OCI-LY3 (cell line): ENCODE measurements around the gene LTBP3.

ENCODE experiments used
- CTCF ChIP-seq: fragments of 200-600, 300-600 bp; sonication (generic); IDR thresholded peaks from 2 replicates; pipeline ENCODE4 v1.5.1; 2014; ENCODE audit warnings: antibody characterized with exemption, low read length, low read depth
- EZH2phosphoT487 ChIP-seq: fragments of 200-600 bp; shearing (Covaris generic); IDR thresholded peaks from 2 replicates; pipeline ENCODE4 v1.6.1; 2018; ENCODE audit warnings: antibody characterized with exemption, mixed run types, low read depth

DNA sequence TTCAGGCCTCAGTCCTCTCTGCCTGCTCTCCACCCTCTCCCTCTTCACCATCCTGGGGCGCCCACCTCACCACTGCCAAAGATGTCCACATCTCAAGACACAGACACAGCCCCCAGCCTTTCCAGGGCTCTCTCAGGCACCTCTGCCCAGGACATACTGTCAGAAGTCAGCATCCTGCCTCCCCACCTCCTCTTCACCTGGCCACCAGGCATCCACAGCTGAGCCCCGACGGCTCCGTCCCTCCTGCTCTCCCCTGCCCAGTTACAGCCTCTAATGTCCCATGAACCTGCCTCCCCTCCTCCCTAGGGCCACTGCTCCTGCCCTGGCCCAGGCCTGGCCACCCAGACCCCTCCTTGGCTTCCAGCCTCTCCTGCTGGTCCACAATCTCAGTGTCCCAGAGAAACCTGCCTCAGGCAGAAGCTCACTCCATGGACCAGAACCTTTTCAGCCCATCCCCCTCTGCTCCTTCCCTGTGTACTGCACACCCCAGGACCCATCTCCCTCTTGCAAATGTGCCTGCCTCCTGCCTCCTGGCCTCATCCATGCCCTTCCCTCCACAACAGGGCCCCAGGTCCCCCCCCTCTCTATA, 3.2 kb downstream of the LTBP3 start:
- TF ChIP-seq CTCF (no peak), EZH2phosphoT487 (no peak)
